Measurements from ENCODE around the gene NFIA. TPM values are rescaled to one million over a fixed set of nuclear protein-coding genes. Genes with fewer than 3 reads are reported as not detected.

NFIA gene
- total and polyA plus RNA-seq, 2 donors (not counting 1 experiment from before 2014, with no cell fraction given) = 0.28 to 0.54 TPM

- H3K4me2 ChIP-seq (replicated peaks; ENCODE audit: low read depth, low read length, poor library complexity, severe bottlenecking) = no peak overlapping the region
- H4K20me1 ChIP-seq (ENCODE audit: control insufficient read depth, insufficient read depth, low read length, poor library complexity, severe bottlenecking) = no peaks in the 10 kb centered on the region
- intact Hi-C loops (cut with micrococcal nuclease) = no loop called here
- no peak overlapping the region for H3K4me3 ChIP-seq (ENCODE audit: control extremely low read depth in 1 of 5, extremely low read depth in 1 of 5, insufficient read depth in 1 of 5, low read depth in 2 of 5, low read length in 4 of 5)
- H3K27ac ChIP-seq (ENCODE audit: low read length in 2 of 2) = no peak overlapping the region
- Mint-ChIP-seq H3K4me3 (no peak overlapping the region), H3K9me3 (ENCODE audit: insufficient read depth) (no peaks in the 10 kb centered on the region), H3K4me1 (no peaks in the 10 kb centered on the region), H3K27ac (no peak overlapping the region), H3K27me3 (peaks cover 7% of the 10 kb centered on the region)
- DNase-seq = no peak
- WGBS (ENCODE audit: insufficient coverage) = 45% methylated on average over 1 of the region's 3 CpGs
- no peak overlapping the region for H3K9ac ChIP-seq (ENCODE audit: low read length)
- TF ChIP-seq EZH2 (IDR thresholded peaks at IDR 0.05; ENCODE audit: borderline replicate concordance, insufficient read depth, low read depth, low read length, poor library complexity, severe bottlenecking) (no peak), CTCF (IDR thresholded peaks at IDR 0.05) (no peak)
- ATAC-seq (ENCODE audit: low read depth) = no peak
- no peaks in the 10 kb centered on the region for H3K27me3 ChIP-seq (replicated peaks in 1 of 4; ENCODE audit: control extremely low read depth in 1 of 4, control insufficient read depth in 3 of 4, insufficient read depth in 4 of 4, low read length in 3 of 4)
- H3K79me2 ChIP-seq (ENCODE audit: control insufficient read depth, insufficient read depth, low read length) = no peaks in the 10 kb centered on the region
- H3K4me1 ChIP-seq (ENCODE audit: control insufficient read depth in 2 of 2, insufficient read depth in 2 of 2, low read length in 2 of 2) = no peaks in the 10 kb centered on the region
- ChIA-PET POLR2A (no interaction called here), CTCF (no interaction called here)
- H3K9me3 ChIP-seq (ENCODE audit: control extremely low read depth in 1 of 3, control insufficient read depth in 2 of 3, insufficient read depth in 1 of 3, low read length in 2 of 3) = peaks cover 0 to 1% (median 0%) of the 10 kb centered on the region in 3 donors
- H2AFZ ChIP-seq (ENCODE audit: insufficient read depth, low read depth, low read length, poor library complexity, severe bottlenecking) = no peak overlapping the region
- no peaks in the 10 kb centered on the region for H3K36me3 ChIP-seq (replicated peaks in 1 of 2; ENCODE audit: control extremely low read depth in 1 of 2, control insufficient read depth in 1 of 2, extremely low read depth in 1 of 2, insufficient read depth in 2 of 2, low read length in 1 of 2)
Observed at GRCh38 chr1:61234587-61234919, 152.2 kb downstream of the NFIA start.

GRCh38 chr1:61237147-61237546 is 154.8 kb downstream of the NFIA start:
- CTCF ChIA-PET = no interaction called here
- no peak overlapping the region for H3K27ac Mint-ChIP-seq
- Histone ChIP-seq H3K36me3 (replicated peaks in 1 of 2; ENCODE audit: control extremely low read depth in 1 of 2, control insufficient read depth in 1 of 2, extremely low read depth in 1 of 2, insufficient read depth in 2 of 2, low read length in 1 of 2) (no peaks in the 10 kb centered on the region), H4K20me1 (ENCODE audit: control insufficient read depth, insufficient read depth, low read length, poor library complexity, severe bottlenecking) (no peaks in the 10 kb centered on the region), H3K4me3 (ENCODE audit: control extremely low read depth in 1 of 5, extremely low read depth in 1 of 5, insufficient read depth in 1 of 5, low read depth in 2 of 5, low read length in 4 of 5) (no peak overlapping the region), H3K79me2 (ENCODE audit: control insufficient read depth, insufficient read depth, low read length) (no peaks in the 10 kb centered on the region), H3K4me2 (replicated peaks; ENCODE audit: low read depth, low read length, poor library complexity, severe bottlenecking) (no peak overlapping the region), H2AFZ (ENCODE audit: insufficient read depth, low read depth, low read length, poor library complexity, severe bottlenecking) (no peak overlapping the region), H3K27me3 (replicated peaks in 1 of 4; ENCODE audit: control extremely low read depth in 1 of 4, control insufficient read depth in 3 of 4, insufficient read depth in 4 of 4, low read length in 3 of 4) (no peaks in the 10 kb centered on the region), H3K9ac (ENCODE audit: low read length) (no peak overlapping the region), H3K9me3 (ENCODE audit: control extremely low read depth in 1 of 3, control insufficient read depth in 2 of 3, insufficient read depth in 1 of 3, low read length in 2 of 3) (peaks cover 0 to 1% (median 0%) of the 10 kb centered on the region in 3 donors), H3K4me1 (ENCODE audit: control insufficient read depth in 2 of 2, insufficient read depth in 2 of 2, low read length in 2 of 2) (no peaks in the 10 kb centered on the region), H3K27ac (ENCODE audit: low read length in 2 of 2) (no peak overlapping the region)
- no peak for TF ChIP-seq EZH2 (IDR thresholded peaks at IDR 0.05; ENCODE audit: borderline replicate concordance, insufficient read depth, low read depth, low read length, poor library complexity, severe bottlenecking)
- no peak for TF ChIP-seq CTCF (IDR thresholded peaks at IDR 0.05)
- DNase-seq (no peak), ATAC-seq (ENCODE audit: low read depth) (no peak)
- intact Hi-C loops (cut with micrococcal nuclease) = no loop called here
- peaks cover 4% of the 10 kb centered on the region for H3K27me3 Mint-ChIP-seq
- H3K4me1 Mint-ChIP-seq = no peaks in the 10 kb centered on the region
- no peak overlapping the region for H3K4me3 Mint-ChIP-seq
- no peaks in the 10 kb centered on the region for H3K9me3 Mint-ChIP-seq (ENCODE audit: insufficient read depth)
- WGBS (ENCODE audit: insufficient coverage) = no CpG with 5 or more reads among the region's 1 CpG
- POLR2A ChIA-PET = no interaction called here

Measured in B cell (primary cell).